IPS-11a (cell line): Measurements from ENCODE around the gene CSPG4.
"Not testable (repeated sequence)": the region's sequence is repeated elsewhere in the genome, so short reads cannot be mapped to it uniquely, and the experiment has no call there.

Source experiments
- H3K4me3 ChIP-seq: one replicate; pipeline ENCODE4 v1.5.1; 2013; ENCODE audit warnings: low read depth, low read length, control low read depth

The CSPG4 gene

GRCh38 chr15:75712668-75713337 is at the start of gene CSPG4:
Gene CSPG4, minus strand, starts transcription at chr15:75712848. Its CDS starts 93 bp downstream, at chr15:75712755.
- peak within 1 kb of the TSS; percentile 20 for H3K4me3 ChIP-seq

GRCh38 chr15:75762357-75762718 is 49.7 kb upstream of the CSPG4 start:
- H3K4me3 ChIP-seq, result not testable (repeated sequence)

- H3K4me3 ChIP-seq, result no peak overlapping the region
Observed at GRCh38 chr15:75761446-75762356, 49.1 kb upstream of the CSPG4 start.

GRCh38 chr15:75760704-75761435 is 48.2 kb upstream of the CSPG4 start:
- no peak overlapping the region for H3K4me3 ChIP-seq

GRCh38 chr15:75760131-75760520 is 47.5 kb upstream of the CSPG4 start:
- not testable (repeated sequence) for H3K4me3 ChIP-seq

GRCh38 chr15:75759416-75760130 is 46.9 kb upstream of the CSPG4 start:
- H3K4me3 ChIP-seq, result no peak overlapping the region

GRCh38 chr15:75758071-75758872 is 45.6 kb upstream of the CSPG4 start:
- peak overlapping the region; percentile 25 for H3K4me3 ChIP-seq

GRCh38 chr15:75754871-75755270 is 42.2 kb upstream of the CSPG4 start:
- not testable (repeated sequence) for H3K4me3 ChIP-seq

GRCh38 chr15:75753145-75753544 is 40.5 kb upstream of the CSPG4 start:
- H3K4me3 ChIP-seq, result no peak overlapping the region

- no peak overlapping the region for H3K4me3 ChIP-seq
Observed at GRCh38 chr15:75751891-75752290, 39.2 kb upstream of the CSPG4 start.

- no peak overlapping the region for H3K4me3 ChIP-seq
Observed at GRCh38 chr15:75751116-75751875, 38.6 kb upstream of the CSPG4 start.

GRCh38 chr15:75750261-75751050 is 37.8 kb upstream of the CSPG4 start:
- H3K4me3 ChIP-seq, result no peak overlapping the region

- no peak overlapping the region for H3K4me3 ChIP-seq
Observed at GRCh38 chr15:75749820-75750219, 37.2 kb upstream of the CSPG4 start.

GRCh38 chr15:75748882-75749281 is 36.2 kb upstream of the CSPG4 start:
- not testable (repeated sequence) for H3K4me3 ChIP-seq

GRCh38 chr15:75747121-75747520 is 34.5 kb upstream of the CSPG4 start:
- not testable (repeated sequence) for H3K4me3 ChIP-seq

- H3K4me3 ChIP-seq, result no peak overlapping the region
Observed at GRCh38 chr15:75745305-75745704, 32.7 kb upstream of the CSPG4 start.

GRCh38 chr15:75742346-75742745 is 29.7 kb upstream of the CSPG4 start:
- not testable (repeated sequence) for H3K4me3 ChIP-seq

GRCh38 chr15:75739791-75740190 is 27.1 kb upstream of the CSPG4 start:
- H3K4me3 ChIP-seq, result no peak overlapping the region
